Neural progenitor cell (in vitro differentiated cells): ENCODE measurements around the gene DDX52. TPM values are rescaled to one million over a fixed set of nuclear protein-coding genes. Genes with fewer than 3 reads are reported as not detected.
A peak's percentile ranks its signal among the peaks of the same experiment; 100 is the strongest.

Source experiments
- DNase-seq: peaks from one replicate; pipeline ENCODE4 v3.0.0-alpha.2; 2016; ENCODE audit warnings: low spot score
- H2AFZ ChIP-seq: fragments of 200-600 bp; sonication (generic); replicated peaks from 2 replicates; pipeline ENCODE4 v1.6.1; 2016; ENCODE audit warnings: antibody characterized with exemption
- H3F3A ChIP-seq: fragments of 200-600 bp; sonication (generic); 2 replicates; pipeline ENCODE4 v1.6.1; 2016; ENCODE audit warnings: antibody characterized with exemption, low read depth
- H3K27ac ChIP-seq: fragments of 200-600 bp; sonication (generic); 2 replicates; pipeline ENCODE4 v1.5.1; 2016; ENCODE audit warnings: mild to moderate bottlenecking
- H3K27me3 ChIP-seq: fragments of 200-600 bp; sonication (generic); 2 replicates; pipeline ENCODE4 v1.6.1; 2016; ENCODE audit warnings: mild to moderate bottlenecking, moderate library complexity
- H3K36me3 ChIP-seq: fragments of 200-600 bp; sonication (generic); 2 replicates; pipeline ENCODE4 v1.5.1; 2016
- H3K4me1 ChIP-seq: fragments of 200-600 bp; sonication (generic); 2 replicates; pipeline ENCODE4 v1.6.1; 2016; ENCODE audit warnings: mixed run types
- H3K4me2 ChIP-seq: fragments of 200-600 bp; sonication (generic); 2 replicates; pipeline ENCODE4 v1.6.1; 2016
- H3K4me3 ChIP-seq: fragments of 200-600 bp; sonication (generic); 2 replicates; pipeline ENCODE4 v1.5.1; 2016
- H3K79me2 ChIP-seq: fragments of 200-600 bp; sonication (generic); 2 replicates; pipeline ENCODE4 v1.6.1; 2016; ENCODE audit warnings: low read depth
- H3K9ac ChIP-seq: fragments of 200-600 bp; sonication (generic); 2 replicates; pipeline ENCODE4 v1.6.1; 2016
- H3K9me3 ChIP-seq: fragments of 200-600 bp; sonication (generic); 2 replicates; pipeline ENCODE4 v1.5.1; 2016; ENCODE audit warnings: low read depth
- H4K20me1 ChIP-seq: fragments of 200-600 bp; sonication (generic); 2 replicates; pipeline ENCODE4 v1.6.1; 2016; ENCODE audit warnings: low read depth
- H3K27ac Mint-ChIP-seq: 3 replicates; pipeline ENCODE4 v1.8.0; 2021; ENCODE audit warnings: mixed read lengths
- H3K27me3 Mint-ChIP-seq: 2 replicates; pipeline ENCODE4 v1.8.0; 2022; ENCODE audit warnings: low read depth, mild to moderate bottlenecking, inconsistent platforms, moderate library complexity, mixed read lengths; ENCODE audit not compliant: insufficient read depth
- H3K36me3 Mint-ChIP-seq: 3 replicates; pipeline ENCODE4 v1.8.0; 2021; ENCODE audit warnings: mixed read lengths
- H3K4me1 Mint-ChIP-seq: 3 replicates; pipeline ENCODE4 v1.8.0; 2021; ENCODE audit warnings: mixed read lengths
- H3K4me3 Mint-ChIP-seq: 3 replicates; pipeline ENCODE4 v1.8.0; 2021; ENCODE audit warnings: mild to moderate bottlenecking, moderate library complexity, mixed read lengths
- H3K9me3 Mint-ChIP-seq: 3 replicates; pipeline ENCODE4 v1.8.0; 2020; ENCODE audit warnings: mixed read lengths
- CTCF ChIP-seq: fragments of 200-600 bp; sonication (generic); IDR thresholded peaks from 2 replicates; pipeline ENCODE4 v1.5.1; 2017; ENCODE audit warnings: antibody characterized with exemption, mild to moderate bottlenecking
- EZH2 ChIP-seq: fragments of 200-600 bp; sonication (generic); IDR thresholded peaks from 2 replicates; pipeline ENCODE4 v1.6.1; 2017; ENCODE audit warnings: antibody characterized with exemption, mild to moderate bottlenecking, moderate library complexity
- EZH2phosphoT487 ChIP-seq: fragments of 200-600 bp; sonication (generic); IDR thresholded peaks from 2 replicates; pipeline ENCODE4 v1.6.1; 2017; ENCODE audit warnings: antibody characterized with exemption
- total RNA-seq: library from RNA; depleted of rRNA; stranded (reverse); fragments of >200 nt; gene quantifications from 2 replicates; pipeline ENCODE4 v1.2.3, GENCODE V29; 2015; ENCODE audit warnings: low replicate concordance

Gene DDX52
- total RNA-seq, 1 donor from 2014 or later: 55.3 TPM

GRCh38 chr17:37662353-37662752 is 19.1 kb upstream of the DDX52 start:
- H3K9me3 Mint-ChIP-seq: no peaks in the 10 kb centered on the region
- peak; percentile 47 for DNase-seq
- Histone ChIP-seq H4K20me1 (no peaks in the 10 kb centered on the region), H3K79me2 (no peaks in the 10 kb centered on the region), H3K4me3 (no peak overlapping the region), H3F3A (peaks cover 11% of the 10 kb centered on the region), H3K9ac (no peak overlapping the region), H3K9me3 (no peaks in the 10 kb centered on the region), H3K27ac (no peak overlapping the region), H3K4me2 (peak overlapping the region; percentile 46), H3K36me3 (no peaks in the 10 kb centered on the region), H3K27me3 (no peaks in the 10 kb centered on the region), H2AFZ (peak overlapping the region; percentile 40), H3K4me1 (peaks cover 16% of the 10 kb centered on the region)
- TF ChIP-seq EZH2: no peak
- TF ChIP-seq EZH2phosphoT487: no peak
- no peak for TF ChIP-seq CTCF
- H3K27me3 Mint-ChIP-seq: peaks cover 3% of the 10 kb centered on the region
- H3K36me3 Mint-ChIP-seq: no peaks in the 10 kb centered on the region
- H3K27ac Mint-ChIP-seq: no peak overlapping the region
- H3K4me1 Mint-ChIP-seq: peaks cover 4% of the 10 kb centered on the region
- H3K4me3 Mint-ChIP-seq: no peak overlapping the region

GRCh38 chr17:37661400-37662014 is 18.3 kb upstream of the DDX52 start:
- H3K36me3 Mint-ChIP-seq: no peaks in the 10 kb centered on the region
- Histone ChIP-seq H3K4me3 (no peak overlapping the region), H3K9ac (no peak overlapping the region), H3K36me3 (no peaks in the 10 kb centered on the region), H3K27ac (no peak overlapping the region), H3K79me2 (no peaks in the 10 kb centered on the region), H3K4me1 (peaks cover 16% of the 10 kb centered on the region), H4K20me1 (no peaks in the 10 kb centered on the region), H3K4me2 (no peak overlapping the region), H3K27me3 (no peaks in the 10 kb centered on the region), H3K9me3 (no peaks in the 10 kb centered on the region), H2AFZ (no peak overlapping the region), H3F3A (peaks cover 11% of the 10 kb centered on the region)
- peaks cover 4% of the 10 kb centered on the region for H3K4me1 Mint-ChIP-seq
- H3K4me3 Mint-ChIP-seq: no peak overlapping the region
- no peak overlapping the region for H3K27ac Mint-ChIP-seq
- peaks cover 3% of the 10 kb centered on the region for H3K27me3 Mint-ChIP-seq
- TF ChIP-seq EZH2: no peak
- peak; percentile 25 for TF ChIP-seq CTCF
- H3K9me3 Mint-ChIP-seq: no peaks in the 10 kb centered on the region
- no peak for DNase-seq

- no peak overlapping the region for H3K9ac ChIP-seq
- Mint-ChIP-seq H3K9me3 (no peaks in the 10 kb centered on the region), H3K4me3 (no peak overlapping the region), H3K4me1 (peaks cover 4% of the 10 kb centered on the region), H3K27me3 (peaks cover 3% of the 10 kb centered on the region), H3K27ac (no peak overlapping the region), H3K36me3 (no peaks in the 10 kb centered on the region)
- peaks cover 11% of the 10 kb centered on the region for H3F3A ChIP-seq
- H3K4me2 ChIP-seq: no peak overlapping the region
- DNase-seq: no peak
- TF ChIP-seq EZH2 (no peak), EZH2phosphoT487 (no peak), CTCF (peak; percentile 11)
- H3K4me3 ChIP-seq: no peak overlapping the region
- no peaks in the 10 kb centered on the region for H3K27me3 ChIP-seq
- no peaks in the 10 kb centered on the region for H3K36me3 ChIP-seq
- H3K9me3 ChIP-seq: no peaks in the 10 kb centered on the region
- H3K27ac ChIP-seq: no peak overlapping the region
- H4K20me1 ChIP-seq: no peaks in the 10 kb centered on the region
- no peak overlapping the region for H2AFZ ChIP-seq
- H3K4me1 ChIP-seq: peaks cover 16% of the 10 kb centered on the region
- no peaks in the 10 kb centered on the region for H3K79me2 ChIP-seq
These were observed 16.7 kb upstream of the DDX52 start for GRCh38 chr17:37659925-37660324.
